ENCODE results near the gene MAP3K13.

MAP3K13 gene

DNA sequence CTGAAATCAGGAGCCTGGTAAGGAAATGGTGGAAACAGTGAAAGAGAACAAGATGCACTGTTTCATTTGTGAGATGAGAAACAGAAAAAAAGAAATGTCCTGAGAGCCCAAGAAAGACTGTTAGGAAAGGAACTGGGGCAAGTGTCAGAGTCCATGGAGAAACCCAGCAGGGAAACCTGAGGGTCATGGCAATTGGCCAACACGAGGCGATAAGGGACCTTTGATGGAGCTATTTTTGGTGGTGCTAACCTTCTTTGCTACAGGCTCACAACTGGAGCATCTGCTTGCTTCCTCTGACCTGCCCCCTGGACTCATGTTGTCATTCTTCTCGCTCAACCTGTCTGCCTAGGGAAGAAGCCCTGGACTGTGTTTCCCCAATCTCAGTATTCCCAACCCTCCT lies 140.1 kb downstream of the MAP3K13 start:
- in situ Hi-C loops (cut with MboI; ENCODE audit: low sequenced_read_pairs): no loop called here

DNA sequence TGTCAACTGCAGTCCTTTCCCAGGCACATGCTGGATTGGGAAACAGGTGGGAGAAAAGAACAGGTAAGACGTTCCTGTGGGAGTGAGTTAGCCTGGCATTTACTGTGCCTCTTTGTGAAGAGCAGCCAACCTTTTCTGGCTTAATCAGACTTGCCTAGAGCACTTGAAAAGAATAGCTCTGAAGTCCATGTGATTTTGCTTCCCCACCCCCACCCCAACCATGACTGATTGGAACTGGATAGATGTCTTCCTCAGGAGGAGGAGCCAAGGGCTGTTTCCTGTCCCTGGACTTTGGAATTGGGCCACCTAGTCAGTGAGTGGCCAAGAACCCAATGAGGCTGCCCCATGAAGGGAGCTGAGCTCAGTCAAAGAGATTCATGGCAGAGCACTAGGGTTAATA lies 140.6 kb downstream of the MAP3K13 start:
- in situ Hi-C loops (cut with MboI; ENCODE audit: low sequenced_read_pairs): no loop called here

DNA sequence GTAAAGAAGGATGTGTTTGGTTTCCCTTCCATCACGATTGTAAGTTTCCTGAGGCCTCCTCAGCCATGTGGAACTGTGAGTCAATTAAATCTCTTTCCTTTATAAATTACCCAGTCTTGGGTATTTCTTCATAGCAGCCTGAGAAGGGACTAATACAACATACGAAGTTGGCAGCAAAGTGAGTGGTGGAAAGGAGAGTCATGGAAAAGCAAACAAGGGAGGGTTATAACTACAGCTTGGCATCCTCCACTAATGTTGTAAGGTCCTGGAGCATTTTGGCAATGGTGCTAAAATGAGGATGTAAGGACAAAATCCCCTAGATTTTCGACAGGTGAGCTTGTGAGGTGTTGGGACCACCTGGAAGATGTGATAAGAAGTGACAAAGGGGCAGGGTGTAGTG lies 141.7 kb downstream of the MAP3K13 start:
- in situ Hi-C loops (cut with MboI; ENCODE audit: low sequenced_read_pairs): no loop called here

DNA sequence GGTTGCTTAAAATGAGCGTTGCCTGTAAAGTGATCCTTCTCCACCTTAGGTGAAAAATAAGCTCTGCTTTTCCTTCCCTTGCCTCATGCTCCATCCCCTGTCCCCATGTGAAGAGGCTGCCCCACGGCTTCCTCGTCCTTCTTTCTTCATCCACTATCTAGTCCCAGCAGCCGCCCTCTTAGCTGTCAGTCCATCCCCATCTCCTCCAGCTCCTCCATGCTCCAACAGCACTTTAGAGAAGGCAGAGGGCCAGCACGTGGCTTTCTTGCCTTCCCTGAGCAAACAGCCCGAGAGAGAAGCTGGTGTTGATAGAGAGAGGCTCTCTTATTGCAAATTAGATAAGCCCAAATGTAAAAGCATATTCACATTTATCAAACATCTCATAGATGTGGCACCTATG lies 144.9 kb downstream of the MAP3K13 start:
- in situ Hi-C loops (cut with MboI; ENCODE audit: low sequenced_read_pairs): no loop called here

DNA sequence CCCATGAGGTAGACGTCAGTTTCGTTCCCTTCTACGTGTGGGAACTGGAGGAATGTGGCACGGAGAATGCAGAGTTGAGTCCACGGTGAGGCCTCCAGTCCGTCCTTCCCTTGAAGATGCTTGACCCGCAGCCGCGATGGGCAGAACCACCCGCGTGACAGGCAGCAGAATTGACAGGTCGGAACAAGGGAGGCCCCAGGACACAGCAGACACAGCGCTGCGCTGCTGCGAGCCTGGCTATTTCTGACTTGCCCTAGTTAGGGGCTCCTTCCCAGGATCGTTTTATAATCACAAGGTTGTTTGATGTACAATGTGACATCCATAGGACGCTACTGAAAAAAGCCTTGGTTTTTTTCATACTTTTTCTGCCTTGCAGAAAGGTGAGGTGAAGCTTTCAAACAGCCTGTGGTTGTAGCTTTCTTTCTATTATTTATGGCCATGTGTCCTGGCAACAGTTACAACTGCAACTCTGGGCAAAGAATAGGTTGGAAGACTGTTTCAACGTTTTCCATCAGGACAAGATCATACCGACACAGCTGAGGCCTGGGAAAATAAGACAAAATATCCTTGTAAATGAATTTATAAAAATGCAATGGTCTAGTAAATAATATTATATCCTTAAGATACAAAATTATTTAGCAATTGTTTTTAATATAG lies 145.5 kb downstream of the MAP3K13 start:
- in situ Hi-C loops (cut with MboI; ENCODE audit: low sequenced_read_pairs): no loop called here

DNA sequence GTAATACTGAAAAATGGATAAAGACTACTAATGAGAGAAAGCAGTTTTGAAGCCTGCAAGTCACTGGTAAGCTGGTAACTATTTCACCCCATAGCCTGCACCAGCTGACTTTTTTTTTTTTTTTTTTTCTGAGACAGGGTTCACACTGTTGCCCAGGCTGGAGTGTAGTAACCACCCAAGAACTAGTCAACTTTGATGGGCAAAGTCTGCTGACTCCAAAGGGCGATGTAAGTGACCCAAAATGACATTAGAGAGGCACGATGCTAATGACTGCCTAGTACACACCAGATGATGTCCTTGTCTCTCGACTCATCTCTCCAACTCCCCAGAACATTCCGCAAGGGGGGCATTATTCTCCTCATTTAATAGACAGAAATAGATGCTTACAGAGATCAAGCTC lies 148.8 kb downstream of the MAP3K13 start:
- in situ Hi-C loops (cut with MboI; ENCODE audit: low sequenced_read_pairs): no loop called here

DNA sequence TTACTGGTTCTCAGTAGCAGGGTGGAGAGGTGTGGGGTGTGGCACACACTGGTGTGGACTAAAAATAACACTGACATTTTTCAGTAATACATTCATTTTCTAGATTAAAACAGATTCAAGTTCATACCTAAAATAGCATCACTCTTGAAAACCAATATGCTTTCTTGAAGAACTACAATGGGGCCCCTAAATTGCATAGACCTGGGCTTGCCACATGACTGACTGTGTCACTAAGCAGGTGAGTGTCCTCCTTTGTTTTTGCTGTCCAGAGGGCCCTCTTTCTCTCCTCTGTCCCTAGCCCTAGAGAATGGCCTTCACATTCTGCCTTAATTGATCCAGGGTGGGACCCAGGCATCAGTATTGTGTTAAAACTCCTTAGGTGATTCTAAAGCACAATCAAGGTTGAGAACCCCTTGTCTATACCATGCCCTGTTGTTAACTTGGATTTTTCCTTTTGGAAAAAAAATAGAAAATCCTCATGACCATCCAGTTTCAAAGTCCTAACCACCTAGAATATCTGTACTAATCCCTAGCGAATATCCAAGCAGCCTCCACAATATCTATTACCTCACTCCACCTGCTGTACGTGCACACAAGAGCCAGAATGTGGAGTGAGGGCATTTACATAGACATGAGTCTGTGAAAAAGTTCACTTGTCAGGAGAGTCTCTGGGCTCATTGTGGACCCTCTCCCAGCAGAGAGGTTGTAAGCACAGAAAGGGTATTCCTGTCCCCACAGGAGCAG lies 154.6 kb downstream of the MAP3K13 start:
- in situ Hi-C loops (cut with MboI; ENCODE audit: low sequenced_read_pairs): no loop called here

DNA sequence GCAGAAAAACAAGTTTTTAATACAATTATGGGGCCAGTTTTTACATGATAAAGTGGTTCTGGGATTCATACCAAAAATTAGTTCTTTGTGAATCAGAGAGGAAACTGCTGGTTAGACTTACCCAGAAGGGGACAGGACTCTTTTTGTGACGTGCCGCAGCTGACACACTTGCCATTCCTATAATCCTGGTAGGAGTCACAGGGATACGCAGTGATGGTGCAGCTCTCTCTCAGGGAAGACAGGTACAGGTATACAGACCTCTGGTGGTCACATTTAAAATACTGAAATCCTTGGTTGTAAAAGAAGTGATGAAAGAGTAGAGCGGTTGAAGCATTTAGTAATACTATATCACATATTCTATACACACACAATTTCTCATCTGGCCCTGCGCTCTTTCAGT lies 156.1 kb downstream of the MAP3K13 start:
- in situ Hi-C loops (cut with MboI; ENCODE audit: low sequenced_read_pairs): no loop called here

DNA sequence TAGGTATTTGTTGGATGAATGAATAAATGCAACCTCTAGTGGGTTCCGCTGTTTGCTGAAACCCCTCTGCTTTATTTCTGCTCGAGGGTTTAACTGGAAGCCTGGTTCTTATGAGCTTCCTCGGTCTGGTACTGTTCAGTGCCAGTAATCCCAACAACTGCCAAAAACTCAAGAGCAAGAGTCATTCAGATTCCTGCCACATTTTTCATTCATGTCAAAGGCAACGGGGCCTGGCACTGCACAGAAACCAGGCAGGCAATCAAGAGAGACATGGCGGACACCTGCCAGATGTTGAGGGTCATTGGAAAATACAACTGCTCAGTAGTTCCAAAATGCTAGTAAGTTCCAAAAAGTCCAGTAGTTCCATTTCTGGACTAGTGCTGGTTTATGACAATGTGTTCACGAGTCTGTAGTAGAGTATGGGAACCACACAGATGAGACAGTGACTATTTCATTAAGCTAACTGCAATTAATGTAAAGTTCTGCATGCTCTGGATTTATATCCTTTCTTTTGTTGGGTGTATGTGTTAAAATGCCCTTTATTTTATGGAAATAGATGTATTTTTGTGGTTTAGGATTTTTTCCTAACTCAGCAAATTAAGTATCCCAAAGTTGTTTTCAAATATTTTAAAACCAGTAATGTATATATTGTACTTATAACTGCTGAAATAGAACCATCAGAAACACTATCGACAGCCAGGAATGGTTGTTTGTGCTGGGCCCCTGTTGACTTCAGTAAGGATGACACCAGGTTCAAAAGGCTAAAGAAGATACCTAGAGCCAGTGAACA lies 158.6 kb downstream of the MAP3K13 start:
- in situ Hi-C loops (cut with MboI; ENCODE audit: low sequenced_read_pairs): no loop called here

DNA sequence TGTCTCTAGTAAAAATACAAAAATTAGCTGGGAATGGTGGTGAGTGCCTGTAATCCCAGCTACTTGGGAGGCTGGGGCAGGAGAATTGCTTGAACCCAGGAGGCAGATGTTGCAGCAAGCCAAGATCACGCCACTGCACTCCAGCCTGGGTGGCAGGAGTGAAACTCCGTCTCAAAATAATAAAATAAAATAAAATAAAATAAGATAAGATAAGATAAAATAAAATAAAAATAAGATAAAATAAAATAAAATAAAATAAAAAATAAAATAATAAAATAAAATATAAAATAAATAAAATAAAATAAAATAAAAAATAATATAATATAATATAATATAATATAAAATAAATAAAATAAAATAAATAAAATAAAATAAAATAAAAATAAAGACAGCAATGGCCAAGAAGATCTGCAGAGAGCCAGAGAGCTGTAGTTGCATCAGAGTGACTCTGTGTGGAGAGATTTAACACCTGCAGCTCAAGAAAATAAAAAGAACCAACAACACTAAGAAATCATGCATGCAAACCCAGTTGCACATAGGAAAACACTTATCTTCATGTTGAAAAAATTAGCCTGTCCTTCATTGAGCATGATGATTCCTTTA lies 163.5 kb downstream of the MAP3K13 start:
- in situ Hi-C loops (cut with MboI; ENCODE audit: low sequenced_read_pairs): no loop called here

DNA sequence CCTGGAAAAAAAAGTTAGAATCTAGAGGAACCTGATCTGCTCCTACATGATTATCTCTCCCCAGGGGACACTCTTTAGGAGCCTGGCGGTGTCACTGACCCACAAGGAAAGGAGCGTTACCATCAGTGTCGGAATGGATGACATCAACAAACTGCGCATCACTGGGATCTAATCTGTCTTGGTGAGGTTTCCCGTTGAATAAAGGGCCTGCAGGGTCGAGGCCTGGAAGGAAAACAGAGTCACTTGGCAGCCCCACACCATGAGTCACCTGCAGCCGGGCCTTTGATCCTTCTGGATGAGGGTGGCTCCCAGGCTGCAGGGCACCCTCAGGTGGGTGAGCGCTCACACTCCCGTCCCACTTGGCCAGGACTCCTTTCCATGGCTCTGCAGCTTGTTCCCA lies 164.4 kb downstream of the MAP3K13 start:
- in situ Hi-C loops (cut with MboI; ENCODE audit: low sequenced_read_pairs): no loop called here

DNA sequence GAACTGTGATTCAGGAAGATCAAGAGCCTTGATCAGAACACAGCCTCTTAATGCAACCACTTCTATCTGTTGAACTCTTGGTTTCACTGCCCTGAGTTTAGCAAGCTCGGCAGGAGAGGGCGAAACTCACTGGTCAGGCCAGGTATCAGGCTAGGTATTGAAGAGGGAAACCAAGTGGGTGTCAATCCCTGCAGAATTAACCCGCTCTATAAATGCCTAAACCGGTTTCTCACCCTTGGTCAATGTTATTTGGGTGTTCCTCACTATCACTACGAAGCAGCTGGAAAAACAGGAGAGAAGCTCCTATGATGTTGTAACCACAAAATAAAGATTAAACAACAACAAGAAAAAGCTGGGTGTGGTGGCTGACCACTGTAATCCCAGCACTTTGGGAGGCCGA lies 165.6 kb downstream of the MAP3K13 start:
- in situ Hi-C loops (cut with MboI; ENCODE audit: low sequenced_read_pairs): no loop called here

DNA sequence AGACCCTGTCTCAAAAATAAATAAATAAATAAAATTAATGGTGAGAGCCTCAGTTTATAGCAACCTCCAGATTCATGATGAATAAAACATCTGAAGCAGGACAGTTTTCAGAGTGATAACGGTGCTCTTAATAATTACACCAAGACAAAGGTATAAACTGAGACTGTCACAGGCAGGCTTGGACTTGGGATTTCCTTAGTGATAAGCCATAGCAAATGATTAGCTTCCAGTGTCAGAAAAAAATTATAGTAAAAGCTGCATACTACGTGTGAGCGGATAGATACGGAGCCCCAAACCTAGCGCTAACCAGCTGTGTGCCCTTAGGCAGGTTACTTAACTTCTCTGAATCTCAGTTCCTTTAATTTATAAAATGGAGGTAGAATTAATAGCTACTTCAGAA lies 167.9 kb downstream of the MAP3K13 start:
- in situ Hi-C loops (cut with MboI; ENCODE audit: low sequenced_read_pairs): no loop called here

DNA sequence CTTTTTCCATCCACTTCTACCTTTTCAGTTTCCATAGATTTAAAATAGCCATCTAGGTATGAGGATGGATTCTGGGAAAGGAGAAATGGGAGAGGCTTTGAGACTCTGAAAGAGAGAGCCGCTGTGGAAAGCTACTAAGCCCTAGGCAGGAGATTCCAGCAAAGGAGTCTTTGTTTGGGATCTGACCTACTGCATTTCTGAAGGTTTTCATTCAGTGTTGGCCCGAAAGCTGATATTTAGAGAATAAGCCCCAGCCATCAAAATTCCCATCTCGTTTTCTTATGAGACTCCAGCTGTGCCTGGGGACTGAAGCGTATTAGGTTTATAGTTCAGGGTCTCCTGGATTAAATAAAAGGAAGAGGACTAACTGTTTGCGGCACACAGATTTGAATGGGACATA lies 170.0 kb downstream of the MAP3K13 start:
- in situ Hi-C loops (cut with MboI; ENCODE audit: low sequenced_read_pairs): no loop called here

DNA sequence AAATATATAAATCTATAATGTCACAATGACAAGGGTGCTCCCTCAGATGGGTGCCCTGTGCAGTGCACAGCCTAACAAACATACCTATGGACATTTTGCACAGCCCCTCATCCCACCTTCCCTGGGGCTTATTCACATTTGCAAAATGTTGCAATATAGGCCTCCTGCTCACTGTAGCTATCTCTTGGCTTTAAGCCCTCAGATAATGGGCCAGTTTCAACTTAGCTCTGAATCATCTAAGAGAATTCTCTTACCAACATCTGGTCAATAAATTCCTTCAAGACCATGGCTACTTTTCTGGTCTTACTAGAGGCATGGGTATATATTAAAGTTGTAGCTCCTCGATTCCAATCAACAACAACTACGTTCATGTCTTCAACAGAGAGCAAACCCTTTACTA lies 171.6 kb downstream of the MAP3K13 start:
- in situ Hi-C loops (cut with MboI; ENCODE audit: low sequenced_read_pairs): no loop called here

DNA sequence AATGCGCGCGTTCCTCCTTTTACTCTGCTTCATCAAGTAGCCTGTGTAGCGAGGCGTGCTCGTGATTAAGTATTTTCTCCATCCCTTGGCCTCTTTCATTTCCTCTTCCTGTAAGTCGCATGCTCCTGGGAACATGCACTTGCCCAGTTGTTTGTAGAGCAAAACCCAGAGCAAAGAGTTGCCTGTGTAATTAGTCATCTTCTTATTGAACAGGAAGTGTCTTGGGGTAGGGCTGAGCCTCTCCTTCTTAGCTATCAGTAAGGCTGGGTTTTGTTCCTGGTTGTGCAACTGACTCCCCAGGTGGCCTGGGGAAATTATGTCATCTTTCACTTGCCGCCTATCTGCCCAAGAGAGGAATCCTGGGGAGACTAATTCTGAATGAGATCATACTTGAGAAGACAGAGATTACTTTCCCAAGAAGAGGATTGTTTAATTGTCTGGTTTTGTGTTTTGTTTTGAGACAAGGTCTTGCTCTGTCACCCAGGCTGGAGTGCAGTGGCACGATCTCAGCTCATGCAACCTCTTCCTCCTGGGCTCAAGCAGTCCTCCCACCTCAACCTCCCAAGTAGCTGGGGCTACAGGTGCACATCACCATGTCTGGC lies 174.5 kb downstream of the MAP3K13 start:
- in situ Hi-C loops (cut with MboI; ENCODE audit: low sequenced_read_pairs): no loop called here

All from HL-60/S4 (cell line).